Hepatocyte (in vitro differentiated cells): ENCODE results near the gene SCFD2. TPM values are rescaled to one million over a fixed set of nuclear protein-coding genes. Genes with fewer than 3 reads are reported as not detected.
"Not testable (repeated sequence)": the region's sequence is repeated elsewhere in the genome, so short reads cannot be mapped to it uniquely, and the experiment has no call there.

ENCODE experiments used
- DNase-seq: peaks from one replicate; pipeline ENCODE4 v3.0.0-alpha.2; 2016; ENCODE audit warnings: low spot score
- H2AFZ ChIP-seq: fragments of 200-600 bp; sonication (generic); 2 replicates; pipeline ENCODE4 v1.6.0; 2016; ENCODE audit warnings: antibody characterized with exemption, mild to moderate bottlenecking
- H3K27ac ChIP-seq: fragments of 200-600 bp; sonication (generic); 2 replicates; pipeline ENCODE4 v1.5.1; 2016; ENCODE audit warnings: mild to moderate bottlenecking
- H3K27me3 ChIP-seq: fragments of 200-600 bp; sonication (generic); 2 replicates; pipeline ENCODE4 v1.6.1; 2016
- H3K36me3 ChIP-seq: fragments of 200-600 bp; sonication (generic); replicated peaks from 2 replicates; pipeline ENCODE4 v1.5.1; 2016; ENCODE audit warnings: low read depth; ENCODE audit not compliant: insufficient read depth
- H3K4me1 ChIP-seq: fragments of 200-600 bp; sonication (generic); 2 replicates; pipeline ENCODE4 v1.5.1; 2016; ENCODE audit warnings: mild to moderate bottlenecking, moderate library complexity; ENCODE audit not compliant: insufficient read depth
- H3K4me2 ChIP-seq: fragments of 200-600 bp; sonication (generic); 2 replicates; pipeline ENCODE4 v1.6.0; 2016
- H3K4me3 ChIP-seq: fragments of 200-600 bp; sonication (generic); 2 replicates; pipeline ENCODE4 v1.5.1; 2016; ENCODE audit warnings: mild to moderate bottlenecking
- H3K79me2 ChIP-seq: fragments of 200-600 bp; sonication (generic); 2 replicates; pipeline ENCODE4 v1.6.0; 2017; ENCODE audit warnings: mild to moderate bottlenecking
- H3K9me2 ChIP-seq: fragments of 200-600 bp; sonication (generic); replicated peaks from 2 replicates; pipeline ENCODE4 v1.6.0; 2017; ENCODE audit warnings: mild to moderate bottlenecking; ENCODE audit not compliant: insufficient read depth
- H3K9me3 ChIP-seq: fragments of 200-600 bp; sonication (generic); 2 replicates; pipeline ENCODE4 v1.5.1; 2016; ENCODE audit warnings: low read depth, mild to moderate bottlenecking
- H4K20me1 ChIP-seq: fragments of 200-600 bp; sonication (generic); 2 replicates; pipeline ENCODE4 v1.6.0; 2016; ENCODE audit warnings: mild to moderate bottlenecking; ENCODE audit not compliant: insufficient read depth, poor library complexity, severe bottlenecking
- EZH2 ChIP-seq: fragments of 200-600 bp; sonication (generic); IDR thresholded peaks from 2 replicates; pipeline ENCODE4 v1.6.1; 2016; ENCODE audit warnings: antibody characterized with exemption, mild to moderate bottlenecking, borderline replicate concordance
- EZH2phosphoT487 ChIP-seq: fragments of 200-600 bp; sonication (generic); IDR thresholded peaks from one replicate; pipeline ENCODE4 v1.6.1; 2018; ENCODE audit warnings: antibody characterized with exemption, mild to moderate bottlenecking, low read depth, moderate library complexity; ENCODE audit not compliant: unreplicated experiment, severe bottlenecking
- WGBS: methylation state at CpG from one replicate; pipeline ENCODE4 v1.1.6; 2016; ENCODE audit warnings: low lambda C conversion rate; ENCODE audit errors: missing lambda C conversion rate; 5-methylcytosine and 5-hydroxymethylcytosine counted together
- polyA plus RNA-seq: library from polyadenylated mRNA; unstranded; fragments of >200 nt; fragmentation: Nextera tagmentation; extraction: Ambion mirVana; gene quantifications from 2 replicates; pipeline ENCODE4 v1.2.1, GENCODE V29; 2016
- total RNA-seq: library from RNA; depleted of rRNA; stranded (reverse); fragments of >200 nt; gene quantifications from 2 replicates; pipeline ENCODE4 v1.2.3, GENCODE V29; 2014
- TF ChIP-seq, protein P1 (sequence below): fragments of 200-600 bp; sonication (generic); IDR thresholded peaks from 2 replicates; pipeline ENCODE4 v1.5.1; 2016; ENCODE audit warnings: antibody characterized with exemption, mild to moderate bottlenecking; ENCODE audit not compliant: poor library complexity

The SCFD2 gene
- total and polyA plus RNA-seq, 2 experiments from 2014 or later = 8.4 to 15.7 TPM

DNA sequence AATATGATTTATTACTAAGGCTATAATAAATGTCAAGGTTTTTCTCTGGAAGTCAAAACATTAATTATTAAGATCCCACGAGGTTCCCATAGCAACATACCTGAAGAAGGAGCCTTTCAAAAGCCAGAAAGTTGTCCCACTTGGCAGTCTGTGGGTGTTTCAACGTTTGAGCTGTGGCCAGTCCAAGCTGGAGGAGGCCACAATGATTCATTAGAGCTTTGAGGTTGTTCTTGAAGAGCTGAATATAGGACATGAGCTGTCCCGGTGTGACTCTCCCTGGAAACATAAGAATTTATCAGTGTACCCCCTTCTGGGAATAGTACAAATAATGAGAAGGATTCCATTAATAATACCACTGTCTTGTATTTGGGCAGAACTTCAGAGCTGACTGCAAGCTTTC lies 92.1 kb downstream of the SCFD2 start:
- TF ChIP-seq EZH2 (no peak), EZH2phosphoT487 (no peak)
- TF ChIP-seq, protein P1, sequence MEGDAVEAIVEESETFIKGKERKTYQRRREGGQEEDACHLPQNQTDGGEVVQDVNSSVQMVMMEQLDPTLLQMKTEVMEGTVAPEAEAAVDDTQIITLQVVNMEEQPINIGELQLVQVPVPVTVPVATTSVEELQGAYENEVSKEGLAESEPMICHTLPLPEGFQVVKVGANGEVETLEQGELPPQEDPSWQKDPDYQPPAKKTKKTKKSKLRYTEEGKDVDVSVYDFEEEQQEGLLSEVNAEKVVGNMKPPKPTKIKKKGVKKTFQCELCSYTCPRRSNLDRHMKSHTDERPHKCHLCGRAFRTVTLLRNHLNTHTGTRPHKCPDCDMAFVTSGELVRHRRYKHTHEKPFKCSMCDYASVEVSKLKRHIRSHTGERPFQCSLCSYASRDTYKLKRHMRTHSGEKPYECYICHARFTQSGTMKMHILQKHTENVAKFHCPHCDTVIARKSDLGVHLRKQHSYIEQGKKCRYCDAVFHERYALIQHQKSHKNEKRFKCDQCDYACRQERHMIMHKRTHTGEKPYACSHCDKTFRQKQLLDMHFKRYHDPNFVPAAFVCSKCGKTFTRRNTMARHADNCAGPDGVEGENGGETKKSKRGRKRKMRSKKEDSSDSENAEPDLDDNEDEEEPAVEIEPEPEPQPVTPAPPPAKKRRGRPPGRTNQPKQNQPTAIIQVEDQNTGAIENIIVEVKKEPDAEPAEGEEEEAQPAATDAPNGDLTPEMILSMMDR = no peak
- WGBS = 79% methylated on average over 3 of the region's 3 CpGs
- Histone ChIP-seq H3K9me2 (no peaks in the 10 kb centered on the region), H2AFZ (no peak overlapping the region), H3K4me1 (no peaks in the 10 kb centered on the region), H3K9me3 (no peaks in the 10 kb centered on the region), H4K20me1 (no peaks in the 10 kb centered on the region), H3K4me2 (no peak overlapping the region), H3K79me2 (no peaks in the 10 kb centered on the region), H3K27ac (no peak overlapping the region), H3K4me3 (no peak overlapping the region), H3K36me3 (no peaks in the 10 kb centered on the region), H3K27me3 (no peaks in the 10 kb centered on the region)
- DNase-seq = no peak

DNA sequence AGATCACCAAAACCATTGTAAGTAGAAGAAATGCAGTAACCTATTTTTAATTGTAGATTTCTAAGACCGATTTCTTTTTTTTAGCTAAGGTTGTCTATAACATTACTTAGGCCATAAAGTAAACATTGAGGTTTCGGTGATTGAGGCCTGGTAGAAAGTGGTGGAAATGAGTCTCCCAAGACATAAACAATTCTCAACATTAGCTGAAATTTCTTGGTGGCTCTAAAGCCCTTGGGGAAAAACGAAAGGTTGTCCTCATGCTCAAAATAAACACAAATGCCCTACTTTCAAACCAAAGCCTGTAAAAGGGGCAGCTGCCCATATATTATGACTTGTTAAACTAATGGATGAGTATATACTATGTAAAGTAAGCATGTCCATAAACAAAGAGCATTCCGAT lies 98.8 kb downstream of the SCFD2 start:
- 58% methylated on average over 4 of the region's 4 CpGs for WGBS
- H3K4me1 ChIP-seq = no peaks in the 10 kb centered on the region

DNA sequence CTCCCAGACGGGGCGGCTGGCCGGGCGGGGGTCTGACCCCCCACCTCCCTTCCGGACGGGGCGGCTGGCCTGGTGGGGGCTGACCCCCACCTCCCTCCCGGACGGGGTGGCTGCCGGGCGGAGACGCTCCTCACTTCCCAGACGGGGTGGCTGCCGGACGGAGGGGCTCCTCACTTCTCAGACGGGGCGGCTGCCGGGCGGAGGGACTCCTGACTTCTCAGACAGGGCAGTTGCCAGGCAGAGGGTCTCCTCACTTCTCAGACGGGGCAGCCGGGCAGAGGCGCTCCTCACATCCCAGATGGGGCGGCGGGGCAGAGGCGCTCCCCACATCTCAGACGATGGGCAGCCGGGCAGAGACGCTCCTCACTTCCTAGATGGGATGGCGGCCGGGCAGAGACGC lies 109.9 kb downstream of the SCFD2 start:
- not testable (repeated sequence) for H3K79me2 ChIP-seq, H3K36me3 ChIP-seq, H3K27me3 ChIP-seq, H2AFZ ChIP-seq, H3K9me2 ChIP-seq, H3K4me3 ChIP-seq, H3K27ac ChIP-seq, H3K9me3 ChIP-seq, H4K20me1 ChIP-seq, H3K4me1 ChIP-seq, H3K4me2 ChIP-seq, DNase-seq
- 100% methylated on average over 1 of the region's 31 CpGs for WGBS

More for the DNA sequence above, 98.8 kb downstream of the SCFD2 start:
- no peaks in the 10 kb centered on the region for H3K27me3 ChIP-seq
- DNase-seq = no peak
- H3K9me2 ChIP-seq = no peaks in the 10 kb centered on the region
- H3K9me3 ChIP-seq = no peaks in the 10 kb centered on the region
- H2AFZ ChIP-seq = no peak overlapping the region
- no peak overlapping the region for H3K4me3 ChIP-seq
- TF ChIP-seq EZH2phosphoT487 = no peak
- no peak for TF ChIP-seq EZH2
- TF ChIP-seq, protein P1 = no peak
- no peak overlapping the region for H3K27ac ChIP-seq
- H3K4me2 ChIP-seq = no peak overlapping the region
- H3K79me2 ChIP-seq = no peaks in the 10 kb centered on the region
- no peaks in the 10 kb centered on the region for H3K36me3 ChIP-seq
- H4K20me1 ChIP-seq = no peaks in the 10 kb centered on the region

DNA sequence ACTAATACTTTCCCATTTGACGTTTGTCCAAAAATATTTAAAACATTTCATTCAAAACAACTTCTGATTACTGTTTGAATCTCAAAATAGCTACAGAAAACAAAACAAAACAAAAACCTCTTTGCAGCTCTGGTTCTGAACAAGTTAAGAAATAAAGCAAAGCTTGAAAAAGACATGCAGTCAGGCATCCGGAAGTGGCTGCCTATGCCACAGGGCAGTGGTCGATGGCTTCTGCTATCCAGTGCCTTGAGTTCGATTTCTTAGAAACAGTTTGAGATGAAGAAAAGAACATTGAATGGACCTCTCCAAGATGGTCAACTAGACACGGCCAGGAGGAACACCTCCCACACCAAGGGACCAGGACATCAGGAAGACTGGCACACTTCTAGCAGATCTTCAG lies 125.3 kb downstream of the SCFD2 start:
- H3K9me2 ChIP-seq = no peaks in the 10 kb centered on the region
- H3K4me3 ChIP-seq = no peak overlapping the region
- DNase-seq = no peak
- no peaks in the 10 kb centered on the region for H3K27me3 ChIP-seq
- no peaks in the 10 kb centered on the region for H3K9me3 ChIP-seq
- WGBS = 91% methylated on average over 5 of the region's 5 CpGs
- no peak for TF ChIP-seq EZH2phosphoT487
- H3K27ac ChIP-seq = no peak overlapping the region
- no peak overlapping the region for H2AFZ ChIP-seq
- H3K4me2 ChIP-seq = no peak overlapping the region
- H3K36me3 ChIP-seq = no peaks in the 10 kb centered on the region
- H3K79me2 ChIP-seq = no peaks in the 10 kb centered on the region
- H3K4me1 ChIP-seq = no peaks in the 10 kb centered on the region
- no peaks in the 10 kb centered on the region for H4K20me1 ChIP-seq

DNA sequence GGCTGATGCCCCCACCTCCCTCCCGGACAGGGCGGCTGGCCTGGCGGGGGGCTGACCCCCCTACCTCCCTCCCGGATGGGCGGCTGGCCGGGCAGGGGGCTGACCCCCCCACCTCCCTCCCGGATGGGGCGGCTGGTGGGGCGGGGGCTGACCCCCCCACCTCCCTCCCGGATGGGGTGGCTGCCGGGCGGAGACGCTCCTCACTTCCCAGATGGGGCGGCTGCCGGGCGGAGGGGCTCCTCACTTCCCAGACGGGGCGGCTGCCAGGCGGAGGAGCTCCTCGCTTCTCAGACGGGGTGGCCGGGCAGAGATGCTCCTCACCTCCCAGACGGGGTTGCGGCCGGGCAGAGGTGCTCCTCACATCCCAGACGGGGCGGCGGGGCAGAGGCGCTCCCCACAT lies 127.5 kb downstream of the SCFD2 start:
- not testable (repeated sequence) for H2AFZ ChIP-seq, H4K20me1 ChIP-seq, H3K27ac ChIP-seq, H3K79me2 ChIP-seq, DNase-seq, H3K4me3 ChIP-seq, H3K9me2 ChIP-seq, H3K4me1 ChIP-seq, H3K27me3 ChIP-seq, H3K36me3 ChIP-seq, H3K4me2 ChIP-seq, H3K9me3 ChIP-seq
- 92% methylated on average over 4 of the region's 29 CpGs for WGBS

DNA sequence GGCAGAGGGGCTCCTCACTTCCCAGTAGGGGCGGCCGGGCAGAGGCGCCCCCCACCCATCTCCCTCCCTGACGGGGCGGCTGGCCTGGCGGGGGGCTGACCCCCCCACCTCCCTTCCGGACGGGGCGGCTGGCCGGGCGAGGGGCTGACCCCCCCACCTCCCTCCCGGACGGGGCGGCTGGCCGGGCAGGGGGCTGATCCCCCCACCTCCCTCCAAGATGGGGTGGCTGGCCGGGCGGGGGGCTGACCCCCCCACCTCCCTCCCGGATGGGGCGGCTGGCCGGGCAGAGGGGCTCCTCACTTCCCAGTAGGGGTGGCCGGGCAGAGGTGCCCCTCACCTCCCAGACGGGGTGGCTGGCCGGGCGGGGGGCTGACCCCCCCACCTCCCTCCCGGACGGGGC lies 128.1 kb downstream of the SCFD2 start:
- H3K4me1 ChIP-seq, H3K4me2 ChIP-seq, H4K20me1 ChIP-seq, H3K9me3 ChIP-seq, H3K79me2 ChIP-seq, H3K9me2 ChIP-seq, H3K4me3 ChIP-seq, H2AFZ ChIP-seq, H3K36me3 ChIP-seq, H3K27me3 ChIP-seq, H3K27ac ChIP-seq, DNase-seq: not testable (repeated sequence)
- no CpG with 5 or more reads among the region's 26 CpGs for WGBS

DNA sequence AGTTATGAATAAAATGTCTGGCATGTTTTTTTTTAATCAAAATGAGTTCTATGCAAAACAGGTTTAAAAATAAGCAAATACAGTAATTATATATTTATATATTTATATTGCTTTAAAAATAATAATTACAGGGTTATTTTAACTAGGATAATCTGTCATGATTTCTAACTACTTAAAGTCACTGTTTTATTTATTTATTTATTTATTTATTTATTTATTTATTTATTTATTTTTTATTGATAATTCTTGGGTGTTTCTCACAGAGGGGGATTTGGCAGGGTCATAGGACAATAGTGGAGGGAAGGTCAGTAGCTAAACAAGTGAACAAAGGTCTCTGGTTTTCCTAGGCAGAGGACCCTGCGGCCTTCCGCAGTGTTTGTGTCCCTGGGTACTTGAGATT lies 129.2 kb downstream of the SCFD2 start:
- DNase-seq, H3K9me2 ChIP-seq, H4K20me1 ChIP-seq, H3K27me3 ChIP-seq, H2AFZ ChIP-seq, H3K79me2 ChIP-seq, H3K4me3 ChIP-seq, H3K4me2 ChIP-seq, H3K9me3 ChIP-seq, H3K36me3 ChIP-seq, H3K4me1 ChIP-seq, H3K27ac ChIP-seq: not testable (repeated sequence)
- WGBS = no CpG with 5 or more reads among the region's 2 CpGs
